PC-9 (cell line): ENCODE data around the gene NAALADL1.
"Not testable (repeated sequence)": the region's sequence is repeated elsewhere in the genome, so short reads cannot be mapped to it uniquely, and the experiment has no call there.

ENCODE experiments used
- EZH2 ChIP-seq: fragments of 200-600 bp; sonication (generic); IDR thresholded peaks from 2 replicates; pipeline ENCODE4 v1.8.0; 2017; ENCODE audit warnings: antibody characterized with exemption, low read depth
- TF ChIP-seq, protein P1 (sequence below): fragments of 200-600 bp; sonication (generic); conservative IDR thresholded peaks from 2 replicates; pipeline ENCODE4 v1.6.1; 2017; ENCODE audit warnings: mixed run types, antibody characterized with exemption, mild to moderate bottlenecking, moderate library complexity

- TF ChIP-seq, protein P1, sequence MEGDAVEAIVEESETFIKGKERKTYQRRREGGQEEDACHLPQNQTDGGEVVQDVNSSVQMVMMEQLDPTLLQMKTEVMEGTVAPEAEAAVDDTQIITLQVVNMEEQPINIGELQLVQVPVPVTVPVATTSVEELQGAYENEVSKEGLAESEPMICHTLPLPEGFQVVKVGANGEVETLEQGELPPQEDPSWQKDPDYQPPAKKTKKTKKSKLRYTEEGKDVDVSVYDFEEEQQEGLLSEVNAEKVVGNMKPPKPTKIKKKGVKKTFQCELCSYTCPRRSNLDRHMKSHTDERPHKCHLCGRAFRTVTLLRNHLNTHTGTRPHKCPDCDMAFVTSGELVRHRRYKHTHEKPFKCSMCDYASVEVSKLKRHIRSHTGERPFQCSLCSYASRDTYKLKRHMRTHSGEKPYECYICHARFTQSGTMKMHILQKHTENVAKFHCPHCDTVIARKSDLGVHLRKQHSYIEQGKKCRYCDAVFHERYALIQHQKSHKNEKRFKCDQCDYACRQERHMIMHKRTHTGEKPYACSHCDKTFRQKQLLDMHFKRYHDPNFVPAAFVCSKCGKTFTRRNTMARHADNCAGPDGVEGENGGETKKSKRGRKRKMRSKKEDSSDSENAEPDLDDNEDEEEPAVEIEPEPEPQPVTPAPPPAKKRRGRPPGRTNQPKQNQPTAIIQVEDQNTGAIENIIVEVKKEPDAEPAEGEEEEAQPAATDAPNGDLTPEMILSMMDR, result not testable (repeated sequence)
- TF ChIP-seq EZH2, result not testable (repeated sequence)
Measured at GRCh38 chr11:65003968-65004367, 54.4 kb downstream of the NAALADL1 start.
